Mononuclear cell (primary cell): Measurements from ENCODE around the gene RSAD1. TPM values are rescaled to one million over a fixed set of nuclear protein-coding genes. Genes with fewer than 3 reads are reported as not detected.

Source experiments
- H3K27me3 ChIP-seq: 2 replicates; pipeline ENCODE4 v1.6.0; 2011; ENCODE audit warnings: low read length, control low read depth; ENCODE audit not compliant: insufficient read depth
- H3K4me1 ChIP-seq: 2 replicates; pipeline ENCODE4 v1.5.1; 2011; ENCODE audit warnings: mild to moderate bottlenecking, low read length, control low read depth; ENCODE audit not compliant: insufficient read depth
- H3K4me3 ChIP-seq: 2 replicates; pipeline ENCODE4 v1.5.1; 2011; ENCODE audit warnings: mild to moderate bottlenecking, low read length, moderate library complexity
- H3K9me3 ChIP-seq: 2 replicates; pipeline ENCODE4 v1.5.1; 2011; ENCODE audit warnings: low read depth, mild to moderate bottlenecking, control low read depth, low read length
- total RNA-seq: library from RNA; depleted of rRNA; stranded (reverse); fragments of >200 nt; gene quantifications from one replicate; pipeline ENCODE4 v1.2.3, GENCODE V29; 2012

Gene RSAD1
- total RNA-seq, 1 donor: 19.5 TPM

DNA sequence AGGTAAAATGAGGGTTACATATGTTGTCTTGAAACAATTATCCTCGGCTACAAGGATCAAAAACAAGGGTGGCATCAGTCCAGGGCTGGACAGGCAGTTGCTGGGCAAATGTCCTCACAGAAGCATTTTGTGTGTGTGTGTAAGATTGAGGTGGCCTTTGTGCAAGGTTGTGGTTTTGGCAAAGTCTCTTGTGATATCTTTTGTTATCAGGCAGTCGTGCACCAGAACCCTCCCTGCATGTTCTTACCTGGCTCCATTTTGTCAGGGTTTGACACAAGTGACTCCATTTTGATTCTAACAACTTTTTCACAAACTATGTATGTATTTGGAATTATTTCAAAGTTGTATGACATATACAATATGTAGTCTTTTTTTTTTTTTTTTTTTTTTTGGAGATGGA lies 30.0 kb upstream of the RSAD1 start:
- no peak overlapping the region for H3K4me3 ChIP-seq
- H3K27me3 ChIP-seq: no peaks in the 10 kb centered on the region
- no peaks in the 10 kb centered on the region for H3K9me3 ChIP-seq
- H3K4me1 ChIP-seq: peaks cover 23% of the 10 kb centered on the region

DNA sequence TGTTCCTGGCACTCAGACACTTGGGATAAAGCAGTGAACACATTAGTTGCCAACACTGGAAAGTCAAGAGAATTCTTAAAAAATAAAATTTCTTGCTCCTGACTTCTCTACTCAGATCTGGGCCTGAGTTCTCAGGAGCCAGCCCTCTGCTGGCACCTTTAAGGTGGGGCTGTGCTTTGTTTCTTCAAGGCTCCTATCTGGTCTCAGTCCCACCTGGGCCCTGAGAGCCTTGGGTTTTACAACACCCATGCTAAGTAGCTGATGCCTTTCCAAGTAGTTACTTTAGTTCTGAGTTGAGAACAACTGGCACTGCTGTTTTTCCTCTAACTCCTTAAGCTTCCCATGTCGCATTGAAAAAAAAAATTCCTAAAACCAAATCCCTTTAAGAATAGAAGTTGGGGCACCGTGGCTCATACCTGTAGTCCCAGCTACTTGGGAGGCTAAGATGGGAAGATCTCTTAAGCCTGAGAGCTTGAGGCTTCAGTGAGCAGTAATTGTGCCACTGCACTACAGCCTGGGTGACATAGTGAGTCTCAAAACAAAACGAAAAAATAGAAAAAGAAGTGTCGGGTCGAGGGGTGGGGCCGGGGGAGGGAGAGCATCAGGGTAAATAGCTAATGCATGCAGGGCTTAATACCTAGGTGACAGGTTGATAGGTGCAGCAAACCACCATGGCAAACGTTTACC lies 26.6 kb upstream of the RSAD1 start:
- H3K9me3 ChIP-seq: no peaks in the 10 kb centered on the region
- H3K4me3 ChIP-seq: no peak overlapping the region
- H3K4me1 ChIP-seq: peaks cover 23% of the 10 kb centered on the region
- no peaks in the 10 kb centered on the region for H3K27me3 ChIP-seq

DNA sequence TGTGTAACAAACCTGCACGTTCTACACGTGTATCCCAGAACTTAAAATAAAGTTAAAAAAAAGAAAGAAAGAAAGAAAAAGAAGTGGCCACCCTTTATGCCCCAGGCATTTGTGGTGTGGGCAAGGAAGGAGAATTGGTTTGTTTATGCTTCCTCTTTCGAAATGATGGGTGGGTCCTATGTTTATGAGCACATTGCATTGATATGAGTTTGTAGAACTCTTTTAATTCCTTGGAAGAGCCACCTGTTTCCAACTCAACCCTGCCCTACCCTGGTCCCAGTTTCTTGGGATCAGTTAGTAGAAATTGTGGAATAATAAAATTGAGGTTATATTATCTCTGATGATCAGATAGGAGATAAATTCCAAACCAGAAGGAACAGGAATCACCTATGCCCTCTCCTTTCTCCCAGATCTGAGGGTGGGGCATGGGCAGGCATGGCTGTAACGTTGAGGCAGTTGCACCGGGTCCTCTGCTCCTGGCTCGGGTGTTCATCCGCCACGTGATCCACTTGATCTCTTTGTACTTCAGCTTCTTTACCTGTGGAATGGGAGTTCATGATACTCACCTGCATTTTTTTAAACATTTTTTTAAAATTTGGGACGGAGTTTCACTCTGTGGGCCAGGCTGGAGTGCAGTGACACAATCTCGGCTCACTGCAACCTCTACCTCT lies 25.9 kb upstream of the RSAD1 start:
- no peak overlapping the region for H3K4me3 ChIP-seq

DNA sequence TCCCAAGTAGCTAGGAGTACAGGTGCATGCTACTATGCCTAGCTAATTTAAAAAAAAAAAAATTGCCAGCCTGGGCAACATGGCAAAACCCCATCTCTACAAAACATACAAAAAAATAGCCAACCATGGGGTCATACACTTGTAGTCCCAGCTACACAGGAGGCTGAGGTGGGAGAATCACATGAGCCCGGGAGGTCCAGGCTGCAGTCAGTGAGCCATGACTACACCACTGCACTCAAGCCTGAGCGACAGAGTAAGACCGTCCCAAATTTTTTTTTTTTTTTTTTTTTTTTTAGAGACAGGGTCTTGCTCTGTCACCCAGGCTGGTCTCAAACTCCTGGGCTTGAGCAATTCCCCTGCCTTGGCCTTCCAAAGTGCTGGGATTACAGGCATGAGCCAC lies 24.8 kb upstream of the RSAD1 start:
- Histone ChIP-seq H3K27me3 (no peaks in the 10 kb centered on the region), H3K4me1 (peaks cover 23% of the 10 kb centered on the region), H3K9me3 (no peaks in the 10 kb centered on the region), H3K4me3 (no peak overlapping the region)

More for the DNA sequence above, 25.9 kb upstream of the RSAD1 start:
- no peaks in the 10 kb centered on the region for H3K27me3 ChIP-seq
- peaks cover 23% of the 10 kb centered on the region for H3K4me1 ChIP-seq
- no peaks in the 10 kb centered on the region for H3K9me3 ChIP-seq

DNA sequence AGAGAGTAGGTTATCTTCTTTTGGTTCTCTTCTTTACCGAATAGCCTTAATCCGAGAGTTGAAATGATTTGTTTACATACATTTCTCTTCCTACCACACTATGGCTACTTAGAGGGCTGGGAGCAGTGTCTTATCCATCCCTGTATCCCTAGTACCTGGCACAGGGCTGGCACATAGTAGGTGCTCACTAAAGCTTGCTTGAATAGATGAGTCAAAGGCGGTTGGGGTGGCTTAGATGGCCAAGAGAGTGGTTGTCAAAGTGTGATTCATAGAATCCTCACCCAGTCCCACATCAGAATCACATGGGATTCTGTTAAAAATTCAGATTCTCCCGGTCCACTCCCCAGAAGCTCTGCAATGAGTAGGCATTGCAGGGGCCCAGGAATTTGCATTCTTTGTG lies 21.0 kb upstream of the RSAD1 start:
- H3K9me3 ChIP-seq: no peaks in the 10 kb centered on the region
- no peaks in the 10 kb centered on the region for H3K27me3 ChIP-seq

DNA sequence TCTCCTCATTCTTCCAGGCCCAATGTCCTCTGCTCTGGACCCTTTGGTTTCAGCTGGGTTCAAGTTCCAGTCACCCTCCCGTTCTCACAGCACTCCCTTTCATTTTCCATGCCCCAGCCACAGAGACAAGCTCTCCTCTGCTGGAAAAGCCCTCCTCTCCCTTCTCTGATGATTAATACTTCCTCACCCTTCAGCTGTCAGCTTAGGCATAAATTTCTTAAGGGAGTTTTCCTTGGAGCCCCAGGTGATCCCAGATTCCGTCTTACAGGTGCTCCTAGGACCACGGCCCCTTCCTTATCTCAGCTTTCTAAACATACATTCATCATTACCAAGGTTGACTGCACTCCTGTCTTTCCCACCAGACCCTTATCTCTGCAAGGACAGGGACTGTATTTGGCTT lies 20.4 kb upstream of the RSAD1 start:
- Histone ChIP-seq H3K9me3 (no peaks in the 10 kb centered on the region), H3K27me3 (no peaks in the 10 kb centered on the region), H3K4me3 (no peak overlapping the region), H3K4me1 (peaks cover under 1% of the 10 kb centered on the region)

More for the DNA sequence above, 21.0 kb upstream of the RSAD1 start:
- no peak overlapping the region for H3K4me3 ChIP-seq
- H3K4me1 ChIP-seq: peaks cover 7% of the 10 kb centered on the region

DNA sequence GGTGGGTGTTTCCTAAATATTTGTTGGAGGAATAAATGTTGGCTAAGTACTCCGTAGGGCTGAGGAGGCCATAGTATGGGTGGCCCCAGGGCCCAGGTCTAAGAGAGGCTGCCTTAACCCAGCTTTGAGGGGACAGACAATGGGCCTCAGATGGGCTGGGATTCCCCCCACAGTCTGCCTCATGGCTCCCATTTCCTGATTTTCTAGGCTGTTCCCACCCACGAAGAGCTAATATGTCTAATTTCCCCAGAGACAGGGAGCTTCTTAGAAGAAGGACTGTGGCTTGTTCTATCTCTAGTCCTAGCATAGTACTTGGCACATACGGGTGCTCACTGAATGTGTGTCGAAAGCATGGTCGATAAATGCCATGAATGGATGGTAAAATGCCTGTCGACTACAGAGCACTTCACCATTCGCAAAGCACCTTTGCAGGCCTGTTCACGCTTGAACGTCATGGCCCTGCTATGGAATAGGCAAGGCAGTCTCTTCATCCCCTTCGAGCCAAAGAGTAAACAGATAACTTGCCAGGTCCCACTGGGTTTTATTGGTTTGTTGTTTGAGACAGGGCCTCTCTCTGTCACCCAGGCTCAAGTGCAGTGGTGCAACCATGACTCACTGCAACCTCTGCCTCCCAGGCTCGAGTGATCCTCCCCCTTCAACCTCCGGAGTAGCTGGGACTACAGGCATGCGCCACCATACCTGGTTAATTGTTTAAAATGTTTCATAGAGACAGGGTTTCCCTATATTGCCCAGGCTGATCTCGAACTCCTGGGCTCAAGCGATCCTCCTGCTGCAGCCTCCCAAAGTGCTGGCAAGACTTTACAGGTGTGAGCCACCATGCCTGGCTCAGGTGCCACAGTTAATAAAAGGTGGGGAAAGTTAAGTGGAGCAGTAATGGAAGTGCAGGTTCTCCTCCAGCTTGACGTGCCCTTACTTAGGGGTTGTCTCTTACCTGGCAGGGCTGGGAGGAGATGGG lies 19.7 kb upstream of the RSAD1 start:
- Histone ChIP-seq H3K4me3 (no peak overlapping the region), H3K9me3 (no peaks in the 10 kb centered on the region), H3K4me1 (no peaks in the 10 kb centered on the region), H3K27me3 (no peaks in the 10 kb centered on the region)

DNA sequence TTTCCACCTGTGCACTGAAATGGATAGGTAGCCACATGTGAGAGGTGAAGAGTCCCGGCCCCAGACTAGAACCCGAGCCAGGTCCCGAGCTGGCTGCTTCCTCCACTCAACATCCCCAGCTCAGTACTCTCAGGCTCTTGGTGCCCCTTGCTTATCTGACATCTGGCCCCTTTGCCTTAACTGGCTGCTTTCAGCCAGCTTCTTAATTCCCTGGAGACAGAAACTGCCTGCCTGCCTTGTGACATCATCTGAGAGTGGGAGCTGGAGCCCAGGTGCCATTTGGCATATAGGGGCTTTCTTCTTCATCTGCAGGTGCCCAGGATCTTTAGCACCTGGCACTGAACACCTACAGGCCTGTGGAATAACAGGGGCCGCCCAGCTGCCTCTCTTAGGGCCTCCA lies 18.9 kb upstream of the RSAD1 start:
- Histone ChIP-seq H3K4me3 (no peak overlapping the region), H3K27me3 (no peaks in the 10 kb centered on the region), H3K4me1 (no peaks in the 10 kb centered on the region), H3K9me3 (no peaks in the 10 kb centered on the region)

DNA sequence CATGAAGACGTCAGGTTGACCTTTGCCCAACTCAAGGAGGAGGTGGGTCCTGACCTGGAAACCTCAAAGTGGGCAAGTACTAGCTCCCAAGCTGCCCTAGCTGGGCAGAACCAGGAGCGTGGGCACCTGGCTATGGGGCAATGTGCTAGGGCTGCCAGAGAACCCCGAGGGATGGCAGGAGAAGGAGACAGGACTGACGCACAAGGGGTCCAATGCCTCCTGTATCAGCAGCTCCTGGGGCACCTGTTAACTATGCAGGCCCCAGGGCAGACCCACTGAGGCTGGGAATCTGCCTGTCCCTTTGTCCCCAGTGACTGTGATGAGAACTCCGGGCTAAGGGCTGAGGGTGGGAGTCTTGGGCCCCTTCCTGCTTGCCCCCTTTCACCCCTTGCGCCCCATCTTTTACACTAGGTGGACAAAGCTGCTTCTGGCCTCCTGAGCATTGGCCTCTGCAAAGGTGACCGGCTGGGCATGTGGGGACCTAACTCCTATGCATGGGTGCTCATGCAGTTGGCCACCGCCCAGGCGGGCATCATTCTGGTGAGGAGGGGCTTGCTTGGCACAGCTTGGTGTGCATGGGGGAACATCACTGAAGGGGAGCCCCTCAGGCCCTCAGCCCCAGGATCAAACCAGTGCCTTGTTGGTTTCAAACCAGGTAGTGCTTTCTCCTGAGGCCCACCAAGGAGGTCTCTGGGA lies 17.7 kb upstream of the RSAD1 start:
- H3K27me3 ChIP-seq: no peaks in the 10 kb centered on the region
- H3K9me3 ChIP-seq: no peaks in the 10 kb centered on the region
- H3K4me1 ChIP-seq: no peaks in the 10 kb centered on the region
- H3K4me3 ChIP-seq: no peak overlapping the region

DNA sequence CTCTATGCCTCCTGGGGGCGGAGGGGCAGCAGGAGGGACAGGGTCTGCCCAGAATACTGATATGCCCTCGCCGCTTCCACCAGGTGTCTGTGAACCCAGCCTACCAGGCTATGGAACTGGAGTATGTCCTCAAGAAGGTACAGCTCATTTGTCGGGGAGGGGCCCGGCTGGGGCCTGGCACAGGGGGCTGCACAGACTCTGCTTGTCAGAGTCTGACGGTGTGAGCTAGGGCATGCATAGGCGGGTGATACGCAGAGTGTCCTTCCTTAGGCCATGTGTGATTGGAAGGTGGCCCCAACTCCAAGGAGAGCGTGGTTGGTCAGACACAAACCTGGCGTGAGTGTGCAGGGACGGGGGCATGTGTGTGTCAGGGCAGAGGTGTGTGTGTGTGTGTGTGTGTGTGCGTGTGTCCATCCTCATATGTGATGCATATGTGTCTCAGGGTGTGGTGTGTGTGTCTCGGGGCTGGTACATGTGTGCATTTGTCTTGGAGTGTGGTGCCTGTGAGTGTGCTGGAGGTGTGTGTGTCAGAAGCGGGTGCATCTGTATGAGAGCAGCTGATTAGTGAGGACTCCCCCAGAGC lies 17.0 kb upstream of the RSAD1 start:
- no peaks in the 10 kb centered on the region for H3K4me1 ChIP-seq
- no peaks in the 10 kb centered on the region for H3K27me3 ChIP-seq
- H3K4me3 ChIP-seq: no peak overlapping the region
- H3K9me3 ChIP-seq: no peaks in the 10 kb centered on the region

DNA sequence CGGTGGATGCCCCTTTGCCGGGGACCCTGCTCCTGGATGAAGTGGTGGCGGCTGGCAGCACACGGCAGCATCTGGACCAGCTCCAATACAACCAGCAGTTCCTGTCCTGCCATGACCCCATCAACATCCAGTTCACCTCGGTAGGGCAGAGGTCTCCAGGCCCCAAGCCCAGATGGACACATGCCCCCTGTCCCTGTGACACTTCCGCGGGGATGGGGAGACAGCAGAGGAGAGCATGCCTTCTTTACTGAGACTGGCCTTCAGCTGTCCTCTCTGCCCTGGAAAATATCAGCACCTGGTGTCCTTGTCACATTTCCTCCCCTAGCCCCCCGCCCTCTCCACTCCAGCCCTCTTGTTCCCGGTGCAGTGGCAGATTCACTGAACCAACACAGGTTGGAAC lies 16.2 kb upstream of the RSAD1 start:
- no peak overlapping the region for H3K4me3 ChIP-seq

DNA sequence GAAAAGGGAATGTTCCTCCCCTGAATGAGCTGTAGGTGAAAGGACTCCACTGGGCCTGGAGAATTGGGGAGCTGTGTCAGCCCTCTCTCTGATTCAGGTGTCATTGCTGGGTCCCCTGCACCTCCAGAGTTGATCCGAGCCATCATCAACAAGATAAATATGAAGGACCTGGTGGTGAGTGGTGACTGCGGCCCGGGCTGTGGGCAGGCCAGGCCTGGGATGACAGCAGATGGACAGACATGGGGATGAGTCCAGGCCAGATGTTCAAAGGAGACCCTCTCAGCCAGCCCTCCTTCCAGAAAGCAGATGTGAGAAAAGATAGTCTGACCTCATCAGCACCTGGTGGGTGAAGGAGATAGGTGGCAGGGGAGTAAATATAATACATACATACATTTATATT lies 14.5 kb upstream of the RSAD1 start:
- peaks cover 4% of the 10 kb centered on the region for H3K4me1 ChIP-seq

More for the DNA sequence above, 16.2 kb upstream of the RSAD1 start:
- Histone ChIP-seq H3K4me1 (no peaks in the 10 kb centered on the region), H3K9me3 (no peaks in the 10 kb centered on the region), H3K27me3 (no peaks in the 10 kb centered on the region)

DNA sequence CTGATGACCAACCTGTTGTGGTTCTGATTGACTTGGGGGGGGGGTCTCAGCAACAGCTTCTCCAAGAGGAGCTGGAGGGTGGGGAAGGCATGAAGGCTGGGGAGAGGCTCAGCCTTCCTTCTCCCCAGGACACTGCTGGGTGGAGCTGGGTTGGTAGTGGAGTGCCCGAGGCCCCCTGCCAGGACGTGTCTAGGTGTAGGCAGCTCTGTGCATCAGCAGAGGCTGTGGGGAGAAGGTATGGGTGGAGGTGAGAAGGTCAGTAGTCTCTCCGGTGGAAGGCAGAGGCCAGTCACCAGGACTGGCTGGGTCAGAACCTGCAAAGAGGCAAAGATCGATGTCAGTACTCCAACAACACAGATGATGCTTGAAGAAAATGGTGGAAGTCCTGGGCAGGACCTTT lies 13.9 kb upstream of the RSAD1 start:
- peaks cover 5% of the 10 kb centered on the region for H3K4me1 ChIP-seq
- no peak overlapping the region for H3K4me3 ChIP-seq
- H3K27me3 ChIP-seq: peaks cover 16% of the 10 kb centered on the region
- H3K9me3 ChIP-seq: no peaks in the 10 kb centered on the region

More for the DNA sequence above, 14.5 kb upstream of the RSAD1 start:
- peaks cover 11% of the 10 kb centered on the region for H3K27me3 ChIP-seq
- H3K4me3 ChIP-seq: no peak overlapping the region
- H3K9me3 ChIP-seq: no peaks in the 10 kb centered on the region

DNA sequence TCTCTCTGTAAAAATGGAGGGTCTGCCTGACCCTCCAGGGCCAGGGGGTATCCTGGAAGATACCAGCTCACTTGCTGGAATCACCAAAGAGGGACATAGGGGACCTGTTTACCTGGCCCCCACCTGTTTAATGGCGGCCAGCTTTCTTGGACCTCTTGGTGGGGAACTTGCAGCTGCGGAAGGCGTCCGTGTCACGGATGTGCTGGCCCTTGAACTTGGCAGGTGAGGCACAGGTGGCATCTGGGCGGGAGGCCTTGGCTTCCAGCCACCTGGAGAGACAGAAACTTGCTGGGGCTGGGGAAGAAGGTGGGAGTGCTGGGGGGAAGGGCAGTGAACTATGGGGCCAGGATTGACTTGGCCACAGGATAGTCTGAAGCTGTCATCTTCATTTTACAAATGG lies 13.5 kb upstream of the RSAD1 start:
- peaks cover 18% of the 10 kb centered on the region for H3K27me3 ChIP-seq
- H3K4me1 ChIP-seq: peaks cover 5% of the 10 kb centered on the region
- no peaks in the 10 kb centered on the region for H3K9me3 ChIP-seq

More for the DNA sequence above, 13.5 kb upstream of the RSAD1 start:
- no peak overlapping the region for H3K4me3 ChIP-seq
